Measurements from ENCODE around the gene SERPINB6. TPM values are rescaled to one million over a fixed set of nuclear protein-coding genes. Genes with fewer than 3 reads are reported as not detected.
"Not testable (repeated sequence)": the region's sequence is repeated elsewhere in the genome, so short reads cannot be mapped to it uniquely, and the experiment has no call there.

Gene SERPINB6
- total RNA-seq, 1 experiment from 2014 or later, result 34.8 TPM

GRCh38 chr6:2931055-2931454 lies 40.3 kb downstream of the SERPINB6 start:
- H3K27me3 ChIP-seq (replicated peaks; ENCODE audit: insufficient read depth, low read depth, low read length, poor library complexity), result no peaks in the 10 kb centered on the region
- H3K9me3 ChIP-seq (ENCODE audit: low read depth, low read length, poor library complexity, severe bottlenecking), result no peaks in the 10 kb centered on the region
- POLR2A ChIA-PET (ENCODE audit: low non-redundant PET), result no interaction called here
- no peak overlapping the region for H3K27ac ChIP-seq (ENCODE audit: low read depth, low read length, poor library complexity, severe bottlenecking)
- H3K4me1 ChIP-seq (ENCODE audit: insufficient read depth, low read length, poor library complexity, severe bottlenecking), result no peaks in the 10 kb centered on the region
- no peaks in the 10 kb centered on the region for H3K36me3 ChIP-seq (ENCODE audit: insufficient read depth, low read length, poor library complexity, severe bottlenecking)
- TF ChIP-seq, protein P1, sequence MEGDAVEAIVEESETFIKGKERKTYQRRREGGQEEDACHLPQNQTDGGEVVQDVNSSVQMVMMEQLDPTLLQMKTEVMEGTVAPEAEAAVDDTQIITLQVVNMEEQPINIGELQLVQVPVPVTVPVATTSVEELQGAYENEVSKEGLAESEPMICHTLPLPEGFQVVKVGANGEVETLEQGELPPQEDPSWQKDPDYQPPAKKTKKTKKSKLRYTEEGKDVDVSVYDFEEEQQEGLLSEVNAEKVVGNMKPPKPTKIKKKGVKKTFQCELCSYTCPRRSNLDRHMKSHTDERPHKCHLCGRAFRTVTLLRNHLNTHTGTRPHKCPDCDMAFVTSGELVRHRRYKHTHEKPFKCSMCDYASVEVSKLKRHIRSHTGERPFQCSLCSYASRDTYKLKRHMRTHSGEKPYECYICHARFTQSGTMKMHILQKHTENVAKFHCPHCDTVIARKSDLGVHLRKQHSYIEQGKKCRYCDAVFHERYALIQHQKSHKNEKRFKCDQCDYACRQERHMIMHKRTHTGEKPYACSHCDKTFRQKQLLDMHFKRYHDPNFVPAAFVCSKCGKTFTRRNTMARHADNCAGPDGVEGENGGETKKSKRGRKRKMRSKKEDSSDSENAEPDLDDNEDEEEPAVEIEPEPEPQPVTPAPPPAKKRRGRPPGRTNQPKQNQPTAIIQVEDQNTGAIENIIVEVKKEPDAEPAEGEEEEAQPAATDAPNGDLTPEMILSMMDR (conservative IDR thresholded peaks at IDR 0.05; ENCODE audit: low read depth, low read length), result no peak
- TF ChIP-seq EZH2 (IDR thresholded peaks at IDR 0.05; ENCODE audit: borderline replicate concordance, low read depth, low read length, poor library complexity, severe bottlenecking), result no peak
- no TSS peak for BruUV-seq (replicated peaks)
- no peak overlapping the region for H3K4me3 ChIP-seq (ENCODE audit: low read depth, low read length, poor library complexity, severe bottlenecking)
- intact Hi-C loops (cut with micrococcal nuclease; ENCODE audit: unreplicated experiment), result loop anchor here (5.0 kb wide), 1 partner anchor 194 kb away; no protein-coding TSS in a partner anchor
- DNase-seq (ENCODE audit: low spot score), result no peak
- CTCF ChIA-PET, result interaction anchor here (1.3 to 2.6 kb wide), 4 partner anchors 56 to 193 kb away, joined by 3 to 21 read pairs (median 12); no protein-coding TSS in a partner anchor

GRCh38 chr6:2927931-2928330 lies 43.4 kb downstream of the SERPINB6 start:
- H3K36me3 ChIP-seq (ENCODE audit: insufficient read depth, low read length, poor library complexity, severe bottlenecking); H3K9me3 ChIP-seq (ENCODE audit: low read depth, low read length, poor library complexity, severe bottlenecking); H3K4me1 ChIP-seq (ENCODE audit: insufficient read depth, low read length, poor library complexity, severe bottlenecking); BruUV-seq (replicated peaks); DNase-seq (ENCODE audit: low spot score); H3K27ac ChIP-seq (ENCODE audit: low read depth, low read length, poor library complexity, severe bottlenecking); H3K4me3 ChIP-seq (ENCODE audit: low read depth, low read length, poor library complexity, severe bottlenecking); POLR2A ChIA-PET (ENCODE audit: low non-redundant PET); CTCF ChIA-PET; H3K27me3 ChIP-seq (replicated peaks; ENCODE audit: insufficient read depth, low read depth, low read length, poor library complexity); intact Hi-C loops (cut with micrococcal nuclease; ENCODE audit: unreplicated experiment): not testable (repeated sequence)

GRCh38 chr6:2925842-2926747 lies 45.3 kb downstream of the SERPINB6 start:
- DNase-seq (ENCODE audit: low spot score), result not testable (repeated sequence)

GRCh38 chr6:2921520-2922115 lies 49.7 kb downstream of the SERPINB6 start:
- CTCF ChIA-PET, result no interaction called here
- POLR2A ChIA-PET (ENCODE audit: low non-redundant PET), result interaction anchor here (0.6 kb wide), 1 partner anchor 87 kb away, joined by 3 read pairs; no protein-coding TSS in a partner anchor
- H3K4me3 ChIP-seq (ENCODE audit: low read depth, low read length, poor library complexity, severe bottlenecking), result no peak overlapping the region
- no peaks in the 10 kb centered on the region for H3K27me3 ChIP-seq (replicated peaks; ENCODE audit: insufficient read depth, low read depth, low read length, poor library complexity)
- H3K9me3 ChIP-seq (ENCODE audit: low read depth, low read length, poor library complexity, severe bottlenecking), result no peaks in the 10 kb centered on the region
- no peak for DNase-seq (ENCODE audit: low spot score)
- BruUV-seq (replicated peaks), result no TSS peak
- H3K27ac ChIP-seq (ENCODE audit: low read depth, low read length, poor library complexity, severe bottlenecking), result no peak overlapping the region
- H3K36me3 ChIP-seq (ENCODE audit: insufficient read depth, low read length, poor library complexity, severe bottlenecking), result no peaks in the 10 kb centered on the region
- TF ChIP-seq, protein P1 (conservative IDR thresholded peaks at IDR 0.05; ENCODE audit: low read depth, low read length), result no peak
- TF ChIP-seq EZH2 (IDR thresholded peaks at IDR 0.05; ENCODE audit: borderline replicate concordance, low read depth, low read length, poor library complexity, severe bottlenecking), result no peak
- intact Hi-C loops (cut with micrococcal nuclease; ENCODE audit: unreplicated experiment), result no loop called here
- H3K4me1 ChIP-seq (ENCODE audit: insufficient read depth, low read length, poor library complexity, severe bottlenecking), result no peaks in the 10 kb centered on the region

More at GRCh38 chr6:2925842-2926747, 45.3 kb downstream of the SERPINB6 start:
- CTCF ChIA-PET; intact Hi-C loops (cut with micrococcal nuclease; ENCODE audit: unreplicated experiment); H3K4me3 ChIP-seq (ENCODE audit: low read depth, low read length, poor library complexity, severe bottlenecking); H3K9me3 ChIP-seq (ENCODE audit: low read depth, low read length, poor library complexity, severe bottlenecking); H3K36me3 ChIP-seq (ENCODE audit: insufficient read depth, low read length, poor library complexity, severe bottlenecking); POLR2A ChIA-PET (ENCODE audit: low non-redundant PET); H3K27ac ChIP-seq (ENCODE audit: low read depth, low read length, poor library complexity, severe bottlenecking); BruUV-seq (replicated peaks); H3K27me3 ChIP-seq (replicated peaks; ENCODE audit: insufficient read depth, low read depth, low read length, poor library complexity); H3K4me1 ChIP-seq (ENCODE audit: insufficient read depth, low read length, poor library complexity, severe bottlenecking): not testable (repeated sequence)

All from A673 (cell line).